ENCODE data around the gene THAP11.

The THAP11 gene

GRCh38 chr16:67841816-67842508 is at the start of gene THAP11:
THAP11 (plus strand) TSS chr16:67842320; CDS start chr16:67842555, 235 bp downstream.
- DNase-seq (ENCODE audit: extremely low spot score, insufficient read length, low read depth) = peak; percentile 80
- peak; percentile 81 for FAIRE-seq

GRCh38 chr16:67796099-67796718 is 45.9 kb upstream of the THAP11 start:
- FAIRE-seq (no peak), DNase-seq (ENCODE audit: extremely low spot score, insufficient read length, low read depth) (no peak)

- no peak for DNase-seq (ENCODE audit: extremely low spot score, insufficient read length, low read depth)
- no peak for FAIRE-seq
Measured at GRCh38 chr16:67800338-67800926, 41.7 kb upstream of the THAP11 start.

- FAIRE-seq (no peak), DNase-seq (ENCODE audit: extremely low spot score, insufficient read length, low read depth) (no peak)
Measured at GRCh38 chr16:67801241-67801640, 40.9 kb upstream of the THAP11 start.

- DNase-seq (ENCODE audit: extremely low spot score, insufficient read length, low read depth) = no peak
- FAIRE-seq = peak; percentile 77
Measured at GRCh38 chr16:67801883-67802282, 40.2 kb upstream of the THAP11 start.

- DNase-seq (ENCODE audit: extremely low spot score, insufficient read length, low read depth) = no peak
- FAIRE-seq = no peak
Measured at GRCh38 chr16:67803894-67804293, 38.2 kb upstream of the THAP11 start.

- DNase-seq (ENCODE audit: extremely low spot score, insufficient read length, low read depth) (no peak), FAIRE-seq (no peak)
Measured at GRCh38 chr16:67804853-67805542, 37.1 kb upstream of the THAP11 start.

GRCh38 chr16:67805718-67806427 is 36.2 kb upstream of the THAP11 start:
- no peak for FAIRE-seq
- no peak for DNase-seq (ENCODE audit: extremely low spot score, insufficient read length, low read depth)

- DNase-seq (ENCODE audit: extremely low spot score, insufficient read length, low read depth) (peak; percentile 88), FAIRE-seq (peak; percentile 98)
Measured at GRCh38 chr16:67806428-67807147, 35.5 kb upstream of the THAP11 start, which contains the start of the genes RANBP10 and TSNAXIP1. RANBP10 (minus strand) TSS chr16:67806560; CDS start chr16:67806536, 24 bp downstream. TSNAXIP1 (plus strand) TSS chr16:67806889; CDS start chr16:67807150, 261 bp downstream.

GRCh38 chr16:67807148-67807682 is 34.9 kb upstream of the THAP11 start:
- FAIRE-seq (no peak), DNase-seq (ENCODE audit: extremely low spot score, insufficient read length, low read depth) (no peak)

GRCh38 chr16:67811899-67812298 is 30.2 kb upstream of the THAP11 start:
- FAIRE-seq (no peak), DNase-seq (ENCODE audit: extremely low spot score, insufficient read length, low read depth) (no peak)

- no peak for DNase-seq (ENCODE audit: extremely low spot score, insufficient read length, low read depth)
- no peak for FAIRE-seq
Measured at GRCh38 chr16:67814567-67814966, 27.6 kb upstream of the THAP11 start.

GRCh38 chr16:67820608-67821259 is 21.4 kb upstream of the THAP11 start:
- DNase-seq (ENCODE audit: extremely low spot score, insufficient read length, low read depth) (no peak), FAIRE-seq (no peak)

- DNase-seq (ENCODE audit: extremely low spot score, insufficient read length, low read depth) (no peak), FAIRE-seq (no peak)
Measured at GRCh38 chr16:67822511-67822910, 19.6 kb upstream of the THAP11 start.

GRCh38 chr16:67825119-67825518 is 17.0 kb upstream of the THAP11 start:
- DNase-seq (ENCODE audit: extremely low spot score, insufficient read length, low read depth) (no peak), FAIRE-seq (no peak)

- DNase-seq (ENCODE audit: extremely low spot score, insufficient read length, low read depth) (no peak), FAIRE-seq (no peak)
Measured at GRCh38 chr16:67825906-67826305, 16.2 kb upstream of the THAP11 start.

- DNase-seq (ENCODE audit: extremely low spot score, insufficient read length, low read depth) (no peak), FAIRE-seq (no peak)
Measured at GRCh38 chr16:67828651-67829050, 13.5 kb upstream of the THAP11 start.

GRCh38 chr16:67833030-67833414 is 9.1 kb upstream of the THAP11 start:
- DNase-seq (ENCODE audit: extremely low spot score, insufficient read length, low read depth) (no peak), FAIRE-seq (no peak)
